ENCODE data around the gene DDX59.

DNA sequence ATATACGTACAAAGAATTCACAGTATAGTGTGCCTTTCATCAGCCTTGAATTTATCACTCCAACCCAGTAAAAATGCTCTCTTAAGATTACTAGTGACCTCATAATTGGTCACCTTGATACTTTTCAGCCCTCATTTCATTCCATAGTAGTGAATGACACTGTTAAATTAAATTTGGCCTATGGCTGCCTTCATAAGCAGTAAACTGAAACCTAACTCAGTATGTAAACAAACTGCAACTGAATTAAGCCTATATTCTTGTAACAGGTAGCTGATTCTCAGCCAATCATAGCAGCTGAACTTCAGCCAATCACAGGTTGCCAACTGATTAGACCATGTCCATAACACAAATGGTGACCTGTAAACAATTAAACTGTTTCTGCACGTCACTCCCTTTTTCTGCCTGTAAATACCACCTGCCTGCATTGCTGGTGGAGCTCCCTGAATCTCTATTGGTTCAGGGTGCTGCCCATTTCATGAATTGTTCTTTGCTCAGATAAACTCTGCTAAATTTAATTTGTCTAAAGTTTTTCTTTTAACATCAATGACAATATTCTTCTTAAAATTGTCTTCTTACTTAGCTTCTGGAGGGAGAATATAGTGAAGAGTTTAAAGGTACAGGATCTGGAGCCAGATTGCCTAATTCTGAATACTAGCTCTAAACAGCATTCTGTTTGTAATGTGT is 44.9 kb upstream of the DDX59 start:
- TF ChIP-seq, protein P1, sequence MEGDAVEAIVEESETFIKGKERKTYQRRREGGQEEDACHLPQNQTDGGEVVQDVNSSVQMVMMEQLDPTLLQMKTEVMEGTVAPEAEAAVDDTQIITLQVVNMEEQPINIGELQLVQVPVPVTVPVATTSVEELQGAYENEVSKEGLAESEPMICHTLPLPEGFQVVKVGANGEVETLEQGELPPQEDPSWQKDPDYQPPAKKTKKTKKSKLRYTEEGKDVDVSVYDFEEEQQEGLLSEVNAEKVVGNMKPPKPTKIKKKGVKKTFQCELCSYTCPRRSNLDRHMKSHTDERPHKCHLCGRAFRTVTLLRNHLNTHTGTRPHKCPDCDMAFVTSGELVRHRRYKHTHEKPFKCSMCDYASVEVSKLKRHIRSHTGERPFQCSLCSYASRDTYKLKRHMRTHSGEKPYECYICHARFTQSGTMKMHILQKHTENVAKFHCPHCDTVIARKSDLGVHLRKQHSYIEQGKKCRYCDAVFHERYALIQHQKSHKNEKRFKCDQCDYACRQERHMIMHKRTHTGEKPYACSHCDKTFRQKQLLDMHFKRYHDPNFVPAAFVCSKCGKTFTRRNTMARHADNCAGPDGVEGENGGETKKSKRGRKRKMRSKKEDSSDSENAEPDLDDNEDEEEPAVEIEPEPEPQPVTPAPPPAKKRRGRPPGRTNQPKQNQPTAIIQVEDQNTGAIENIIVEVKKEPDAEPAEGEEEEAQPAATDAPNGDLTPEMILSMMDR (IDR thresholded peaks at IDR 0.05): no peak
- no peak for TF ChIP-seq EP300 (IDR thresholded peaks at IDR 0.05)

Data from suprapubic skin (tissue), 3 donors.